Mesenchymal stem cell (in vitro differentiated cells and primary cell): Measurements from ENCODE around the gene TTC39A.

Source experiments
- DNase-seq: peaks from one replicate; pipeline ENCODE4 v3.0.0-alpha.2; 2013
- H2AFZ ChIP-seq: one replicate; pipeline ENCODE4 v1.6.1; 2013; ENCODE audit warnings: low read depth, mild to moderate bottlenecking, control low read depth, inconsistent platforms, low read length, moderate library complexity
- H2AK5ac ChIP-seq: 2 replicates; pipeline ENCODE4 v1.6.1; 2013; ENCODE audit warnings: low read length, moderate library complexity, mild to moderate bottlenecking, inconsistent platforms; ENCODE audit not compliant: severe bottlenecking
- H2BK120ac ChIP-seq: one replicate; pipeline ENCODE4 v1.6.1; 2013; ENCODE audit warnings: low read depth, mild to moderate bottlenecking, inconsistent platforms, low read length, moderate library complexity
- H2BK12ac ChIP-seq, 2 experiments: one replicate each; pipeline ENCODE4 v1.6.1; 2013; ENCODE audit warnings: inconsistent platforms in 2 of 2, low read length in 2 of 2, mild to moderate bottlenecking in 2 of 2, moderate library complexity in 2 of 2, control low read depth in 1 of 2
- H2BK15ac ChIP-seq: one replicate; pipeline ENCODE4 v1.6.1; 2013; ENCODE audit warnings: mild to moderate bottlenecking, low read depth, inconsistent platforms; ENCODE audit not compliant: poor library complexity, severe bottlenecking
- H2BK5ac ChIP-seq: 2 replicates; pipeline ENCODE4 v1.6.1; 2013; ENCODE audit warnings: low read depth, mild to moderate bottlenecking, low read length, control low read depth, inconsistent platforms; ENCODE audit not compliant: poor library complexity, severe bottlenecking
- H3K14ac ChIP-seq, 2 experiments: one replicate each; pipeline ENCODE4 v1.6.1; 2013; ENCODE audit warnings: inconsistent platforms in 2 of 2, low read length in 2 of 2, control low read depth in 1 of 2, mild to moderate bottlenecking in 1 of 2, moderate library complexity in 1 of 2
- H3K18ac ChIP-seq, 2 experiments: one replicate each; pipeline ENCODE4 v1.6.1; 2013; ENCODE audit warnings: inconsistent platforms in 2 of 2, low read length in 2 of 2, control low read depth in 1 of 2, low read depth in 1 of 2, mild to moderate bottlenecking in 1 of 2
- H3K23ac ChIP-seq, 2 experiments: one replicate each; pipeline ENCODE4 v1.6.1; 2013; ENCODE audit warnings: inconsistent platforms in 2 of 2, low read length in 2 of 2, mild to moderate bottlenecking in 2 of 2, moderate library complexity in 2 of 2, control low read depth in 1 of 2
- H3K27ac ChIP-seq: 2 replicates; pipeline ENCODE4 v1.5.1; 2013; ENCODE audit warnings: mild to moderate bottlenecking, moderate library complexity, low read length, control low read depth, inconsistent platforms; ENCODE audit not compliant: poor library complexity, severe bottlenecking
- H3K27me3 ChIP-seq, 2 experiments: 2 replicates each; pipeline versions ENCODE4 v1.6.1 to v1.7.0; 2013; ENCODE audit warnings: low read length in 2 of 2, mild to moderate bottlenecking in 2 of 2, moderate library complexity in 2 of 2, control low read depth in 1 of 2, inconsistent platforms in 1 of 2; ENCODE audit not compliant: control insufficient read depth in 1 of 2, insufficient read depth in 1 of 2
- H3K36me3 ChIP-seq, 2 experiments: 2 replicates each; pipeline versions ENCODE4 v1.6.1 to v1.7.0; 2013; ENCODE audit warnings: low read length in 2 of 2, control low read depth in 1 of 2, inconsistent platforms in 1 of 2, low read depth in 1 of 2, mild to moderate bottlenecking in 1 of 2; ENCODE audit not compliant: insufficient read depth in 2 of 2, control insufficient read depth in 1 of 2
- H3K4ac ChIP-seq, 2 experiments: one replicate each; pipeline ENCODE4 v1.6.1; 2013; ENCODE audit warnings: inconsistent platforms in 2 of 2, low read length in 2 of 2, mild to moderate bottlenecking in 2 of 2, moderate library complexity in 2 of 2, control low read depth in 1 of 2, low read depth in 1 of 2
- H3K4me1 ChIP-seq: 2 replicates; pipeline ENCODE4 v1.6.1; 2013; ENCODE audit warnings: low read depth, low read length, control low read depth; ENCODE audit not compliant: control insufficient read depth, insufficient read depth
- H3K4me2 ChIP-seq: 2 replicates; pipeline ENCODE4 v1.6.1; 2013; ENCODE audit warnings: low read length, mild to moderate bottlenecking, inconsistent platforms; ENCODE audit not compliant: poor library complexity, severe bottlenecking
- H3K4me3 ChIP-seq, 2 experiments: 2 replicates each; pipeline versions ENCODE4 v1.5.1 to v1.7.0; 2013; ENCODE audit warnings: low read length in 2 of 2, mild to moderate bottlenecking in 2 of 2, control low read depth in 1 of 2, low read depth in 1 of 2; ENCODE audit not compliant: insufficient read depth in 1 of 2
- H3K79me1 ChIP-seq: replicated peaks from 2 replicates; pipeline ENCODE4 v1.6.1; 2013; ENCODE audit warnings: mild to moderate bottlenecking, control low read depth, low read length, inconsistent platforms; ENCODE audit not compliant: poor library complexity, severe bottlenecking
- H3K9ac ChIP-seq: 2 replicates; pipeline ENCODE4 v1.7.0; 2013; ENCODE audit warnings: mild to moderate bottlenecking, low read length, moderate library complexity
- H3K9me3 ChIP-seq: 2 replicates; pipeline ENCODE4 v1.7.0; 2013; ENCODE audit warnings: mild to moderate bottlenecking, low read length; ENCODE audit not compliant: control insufficient read depth
- H4K8ac ChIP-seq: one replicate; pipeline ENCODE4 v1.6.1; 2013; ENCODE audit warnings: inconsistent platforms, mild to moderate bottlenecking, low read length, moderate library complexity
- H4K91ac ChIP-seq: one replicate; pipeline ENCODE4 v1.6.1; 2013; ENCODE audit warnings: mild to moderate bottlenecking, low read length, inconsistent platforms
- WGBS: methylation state at CpG from one replicate; pipeline ENCODE4 v1.1.7; 2013; ENCODE audit warnings: mixed read lengths; 5-methylcytosine and 5-hydroxymethylcytosine counted together

The TTC39A gene

GRCh38 chr1:51347398-51348146, 17.2 kb upstream of the TTC39A start:
- peaks cover 8% of the 10 kb centered on the region for H3K4me1 ChIP-seq
- no peak overlapping the region for H3K18ac ChIP-seq
- peaks cover 0 to 3% of the 10 kb centered on the region in 2 experiments for H3K36me3 ChIP-seq
- no peak for DNase-seq
- no peak overlapping the region for H3K4ac ChIP-seq
- no peak overlapping the region for H2AK5ac ChIP-seq
- H3K4me3 ChIP-seq, result no peak overlapping the region
- H3K14ac ChIP-seq, result no peak overlapping the region
- no peak overlapping the region for H2BK15ac ChIP-seq
- no peak overlapping the region for H4K91ac ChIP-seq
- no peaks in the 10 kb centered on the region for H3K79me1 ChIP-seq
- H2AFZ ChIP-seq, result no peak overlapping the region
- H2BK120ac ChIP-seq, result no peak overlapping the region
- H2BK12ac ChIP-seq, result no peak overlapping the region
- H4K8ac ChIP-seq, result no peak overlapping the region
- WGBS, result 93% methylated on average over 6 of the region's 6 CpGs
- H3K9ac ChIP-seq, result no peak overlapping the region
- no peak overlapping the region for H3K23ac ChIP-seq
- no peak overlapping the region for H2BK5ac ChIP-seq
- H3K9me3 ChIP-seq, result no peaks in the 10 kb centered on the region
- no peak overlapping the region for H3K4me2 ChIP-seq
- no peak overlapping the region for H3K27ac ChIP-seq
- peaks cover 37 to 38% of the 10 kb centered on the region in 2 experiments for H3K27me3 ChIP-seq

GRCh38 chr1:51346086-51346942, 16.0 kb upstream of the TTC39A start:
- Histone ChIP-seq H2BK12ac (no peak overlapping the region), H3K27ac (no peak overlapping the region), H2AK5ac (no peak overlapping the region), H4K91ac (no peak overlapping the region), H3K9ac (no peak overlapping the region), H2BK15ac (no peak overlapping the region), H3K14ac (no peak overlapping the region), H3K4me3 (no peak overlapping the region), H3K18ac (no peak overlapping the region), H3K4ac (no peak overlapping the region), H4K8ac (no peak overlapping the region), H3K79me1 (no peaks in the 10 kb centered on the region), H3K4me2 (no peak overlapping the region), H3K4me1 (peaks cover 8% of the 10 kb centered on the region), H3K36me3 (no peaks in the 10 kb centered on the region), H2BK120ac (no peak overlapping the region), H3K27me3 (peaks cover 40 to 46% of the 10 kb centered on the region in 2 experiments), H2AFZ (no peak overlapping the region), H3K9me3 (no peaks in the 10 kb centered on the region), H2BK5ac (no peak overlapping the region), H3K23ac (no peak overlapping the region)
- WGBS, result 86% methylated on average over 5 of the region's 7 CpGs
- DNase-seq, result no peak

- DNase-seq, result no peak
- H3K27me3 ChIP-seq, result peaks cover 40 to 46% of the 10 kb centered on the region in 2 experiments
- H3K4me2 ChIP-seq, result no peak overlapping the region
- H3K14ac ChIP-seq, result no peak overlapping the region
- no peak overlapping the region for H2BK15ac ChIP-seq
- H2BK120ac ChIP-seq, result no peak overlapping the region
- H2AK5ac ChIP-seq, result no peak overlapping the region
- H3K4me1 ChIP-seq, result peaks cover 8% of the 10 kb centered on the region
- 73% methylated on average over 15 of the region's 15 CpGs for WGBS
- no peak overlapping the region for H4K8ac ChIP-seq
- no peak overlapping the region for H3K9ac ChIP-seq
- H3K9me3 ChIP-seq, result no peaks in the 10 kb centered on the region
- no peak overlapping the region for H2BK12ac ChIP-seq
- no peaks in the 10 kb centered on the region for H3K79me1 ChIP-seq
- no peak overlapping the region for H3K18ac ChIP-seq
- no peak overlapping the region for H4K91ac ChIP-seq
- H3K36me3 ChIP-seq, result no peaks in the 10 kb centered on the region
- no peak overlapping the region for H3K4me3 ChIP-seq
- peak overlapping the region in 1 of 2 experiments; percentile 53 for H3K23ac ChIP-seq
- no peak overlapping the region for H2BK5ac ChIP-seq
- no peak overlapping the region for H2AFZ ChIP-seq
- no peak overlapping the region for H3K4ac ChIP-seq
- H3K27ac ChIP-seq, result no peak overlapping the region
Measured at GRCh38 chr1:51345300-51345687, 14.9 kb upstream of the TTC39A start.

- WGBS, result 5% methylated on average over 44 of the region's 60 CpGs
- Histone ChIP-seq H3K27ac (no peak overlapping the region), H3K23ac (peak overlapping the region in 1 of 2 experiments; percentile 66), H2BK15ac (no peak overlapping the region), H4K8ac (no peak overlapping the region), H3K4me2 (peak overlapping the region; percentile 57), H2BK12ac (no peak overlapping the region), H3K79me1 (no peaks in the 10 kb centered on the region), H2BK5ac (no peak overlapping the region), H4K91ac (no peak overlapping the region), H3K9ac (no peak overlapping the region), H3K4ac (no peak overlapping the region), H3K9me3 (no peaks in the 10 kb centered on the region), H3K18ac (no peak overlapping the region), H3K36me3 (no peaks in the 10 kb centered on the region), H3K4me1 (peaks cover 8% of the 10 kb centered on the region), H3K27me3 (peaks cover 40 to 46% of the 10 kb centered on the region in 2 experiments), H3K4me3 (no peak overlapping the region), H3K14ac (peak overlapping the region in 1 of 2 experiments; percentile 14), H2AK5ac (no peak overlapping the region), H2AFZ (no peak overlapping the region), H2BK120ac (no peak overlapping the region)
- no peak for DNase-seq
Measured at GRCh38 chr1:51344602-51345299, 14.4 kb upstream of the TTC39A start.
